ENCODE data around the gene NSUN3.
"Not testable (repeated sequence)": the region's sequence is repeated elsewhere in the genome, so short reads cannot be mapped to it uniquely, and the experiment has no call there.

NSUN3 gene

GRCh38 chr3:94070341-94070911 lies 7.6 kb downstream of the NSUN3 start:
- peaks cover 12% of the 10 kb centered on the region for H3K36me3 ChIP-seq (ENCODE audit: insufficient read depth, low read length)
- no peaks in the 10 kb centered on the region for H3K27me3 ChIP-seq (ENCODE audit: control insufficient read depth in 1 of 2, insufficient read depth in 2 of 2, low read length in 2 of 2)
- no peak overlapping the region for H3K27ac ChIP-seq (ENCODE audit: low read depth, low read length)
- no peak overlapping the region for H3K9ac ChIP-seq (ENCODE audit: low read length)
- peaks cover 5% of the 10 kb centered on the region for H3K4me1 ChIP-seq (ENCODE audit: insufficient read depth, low read length)
- H3K9me3 ChIP-seq (ENCODE audit: low read length) = no peaks in the 10 kb centered on the region
- H3K4me3 ChIP-seq (ENCODE audit: low read depth in 1 of 2, low read length in 2 of 2) = no peak overlapping the region

- Histone ChIP-seq H3K36me3 (ENCODE audit: insufficient read depth, low read length) (peaks cover 16% of the 10 kb centered on the region), H3K9me3 (ENCODE audit: low read length) (no peaks in the 10 kb centered on the region), H3K27me3 (ENCODE audit: control insufficient read depth in 1 of 2, insufficient read depth in 2 of 2, low read length in 2 of 2) (no peaks in the 10 kb centered on the region), H3K4me3 (ENCODE audit: low read depth in 1 of 2, low read length in 2 of 2) (no peak overlapping the region), H3K4me1 (ENCODE audit: insufficient read depth, low read length) (peaks cover 5% of the 10 kb centered on the region), H3K9ac (ENCODE audit: low read length) (no peak overlapping the region), H3K27ac (ENCODE audit: low read depth, low read length) (no peak overlapping the region)
Observed at GRCh38 chr3:94071713-94072284, 8.9 kb downstream of the NSUN3 start.

- Histone ChIP-seq H3K27me3 (ENCODE audit: control insufficient read depth in 1 of 2, insufficient read depth in 2 of 2, low read length in 2 of 2) (no peaks in the 10 kb centered on the region), H3K9me3 (ENCODE audit: low read length) (no peaks in the 10 kb centered on the region), H3K4me3 (ENCODE audit: low read depth in 1 of 2, low read length in 2 of 2) (no peak overlapping the region), H3K9ac (ENCODE audit: low read length) (no peak overlapping the region), H3K27ac (ENCODE audit: low read depth, low read length) (no peak overlapping the region), H3K36me3 (ENCODE audit: insufficient read depth, low read length) (peaks cover 13% of the 10 kb centered on the region), H3K4me1 (ENCODE audit: insufficient read depth, low read length) (no peaks in the 10 kb centered on the region)
Observed at GRCh38 chr3:94076055-94076454, 13.2 kb downstream of the NSUN3 start.

GRCh38 chr3:94080552-94080951 lies 17.7 kb downstream of the NSUN3 start:
- not testable (repeated sequence) for H3K9me3 ChIP-seq (ENCODE audit: low read length); H3K36me3 ChIP-seq (ENCODE audit: insufficient read depth, low read length); H3K9ac ChIP-seq (ENCODE audit: low read length); H3K27ac ChIP-seq (ENCODE audit: low read depth, low read length); H3K4me3 ChIP-seq (ENCODE audit: low read depth in 1 of 2, low read length in 2 of 2); H3K27me3 ChIP-seq (ENCODE audit: control insufficient read depth in 1 of 2, insufficient read depth in 2 of 2, low read length in 2 of 2); H3K4me1 ChIP-seq (ENCODE audit: insufficient read depth, low read length)

GRCh38 chr3:94081884-94082283 lies 19.0 kb downstream of the NSUN3 start:
- Histone ChIP-seq H3K9ac (ENCODE audit: low read length) (no peak overlapping the region), H3K27ac (ENCODE audit: low read depth, low read length) (no peak overlapping the region), H3K9me3 (ENCODE audit: low read length) (no peaks in the 10 kb centered on the region), H3K36me3 (ENCODE audit: insufficient read depth, low read length) (no peaks in the 10 kb centered on the region), H3K4me1 (ENCODE audit: insufficient read depth, low read length) (no peaks in the 10 kb centered on the region), H3K4me3 (ENCODE audit: low read depth in 1 of 2, low read length in 2 of 2) (no peak overlapping the region), H3K27me3 (ENCODE audit: control insufficient read depth in 1 of 2, insufficient read depth in 2 of 2, low read length in 2 of 2) (no peaks in the 10 kb centered on the region)

GRCh38 chr3:94082391-94082937 lies 19.6 kb downstream of the NSUN3 start:
- Histone ChIP-seq H3K27me3 (ENCODE audit: control insufficient read depth in 1 of 2, insufficient read depth in 2 of 2, low read length in 2 of 2) (no peaks in the 10 kb centered on the region), H3K27ac (ENCODE audit: low read depth, low read length) (no peak overlapping the region), H3K9me3 (ENCODE audit: low read length) (no peaks in the 10 kb centered on the region), H3K4me3 (ENCODE audit: low read depth in 1 of 2, low read length in 2 of 2) (no peak overlapping the region), H3K36me3 (ENCODE audit: insufficient read depth, low read length) (no peaks in the 10 kb centered on the region), H3K9ac (ENCODE audit: low read length) (no peak overlapping the region), H3K4me1 (ENCODE audit: insufficient read depth, low read length) (no peaks in the 10 kb centered on the region)

- no peaks in the 10 kb centered on the region for H3K27me3 ChIP-seq (ENCODE audit: control insufficient read depth in 1 of 2, insufficient read depth in 2 of 2, low read length in 2 of 2)
- no peaks in the 10 kb centered on the region for H3K36me3 ChIP-seq (ENCODE audit: insufficient read depth, low read length)
- H3K4me1 ChIP-seq (ENCODE audit: insufficient read depth, low read length) = no peaks in the 10 kb centered on the region
- no peak overlapping the region for H3K9ac ChIP-seq (ENCODE audit: low read length)
- H3K9me3 ChIP-seq (ENCODE audit: low read length) = no peaks in the 10 kb centered on the region
- no peak overlapping the region for H3K27ac ChIP-seq (ENCODE audit: low read depth, low read length)
- H3K4me3 ChIP-seq (ENCODE audit: low read depth in 1 of 2, low read length in 2 of 2) = no peak overlapping the region
Observed at GRCh38 chr3:94083261-94083660, 20.4 kb downstream of the NSUN3 start.

- H3K4me3 ChIP-seq (ENCODE audit: low read depth in 1 of 2, low read length in 2 of 2) = no peak overlapping the region
- no peaks in the 10 kb centered on the region for H3K4me1 ChIP-seq (ENCODE audit: insufficient read depth, low read length)
- peaks cover 3% of the 10 kb centered on the region for H3K36me3 ChIP-seq (ENCODE audit: insufficient read depth, low read length)
- no peak overlapping the region for H3K27ac ChIP-seq (ENCODE audit: low read depth, low read length)
- no peaks in the 10 kb centered on the region for H3K9me3 ChIP-seq (ENCODE audit: low read length)
- no peak overlapping the region for H3K9ac ChIP-seq (ENCODE audit: low read length)
- no peaks in the 10 kb centered on the region for H3K27me3 ChIP-seq (ENCODE audit: control insufficient read depth in 1 of 2, insufficient read depth in 2 of 2, low read length in 2 of 2)
Observed at GRCh38 chr3:94089126-94089525, 26.3 kb downstream of the NSUN3 start.

- Histone ChIP-seq H3K4me1 (ENCODE audit: insufficient read depth, low read length) (no peaks in the 10 kb centered on the region), H3K9ac (ENCODE audit: low read length) (no peak overlapping the region), H3K9me3 (ENCODE audit: low read length) (no peaks in the 10 kb centered on the region), H3K27ac (ENCODE audit: low read depth, low read length) (no peak overlapping the region), H3K36me3 (ENCODE audit: insufficient read depth, low read length) (peaks cover 17% of the 10 kb centered on the region), H3K4me3 (ENCODE audit: low read depth in 1 of 2, low read length in 2 of 2) (no peak overlapping the region), H3K27me3 (ENCODE audit: control insufficient read depth in 1 of 2, insufficient read depth in 2 of 2, low read length in 2 of 2) (no peaks in the 10 kb centered on the region)
Observed at GRCh38 chr3:94092086-94092485, 29.2 kb downstream of the NSUN3 start.

GRCh38 chr3:94093151-94093550 lies 30.3 kb downstream of the NSUN3 start:
- no peaks in the 10 kb centered on the region for H3K9me3 ChIP-seq (ENCODE audit: low read length)
- H3K9ac ChIP-seq (ENCODE audit: low read length) = no peak overlapping the region
- peaks cover 26% of the 10 kb centered on the region for H3K36me3 ChIP-seq (ENCODE audit: insufficient read depth, low read length)
- no peak overlapping the region for H3K27ac ChIP-seq (ENCODE audit: low read depth, low read length)
- no peak overlapping the region for H3K4me3 ChIP-seq (ENCODE audit: low read depth in 1 of 2, low read length in 2 of 2)
- no peaks in the 10 kb centered on the region for H3K4me1 ChIP-seq (ENCODE audit: insufficient read depth, low read length)
- H3K27me3 ChIP-seq (ENCODE audit: control insufficient read depth in 1 of 2, insufficient read depth in 2 of 2, low read length in 2 of 2) = no peaks in the 10 kb centered on the region

GRCh38 chr3:94095111-94095510 lies 32.2 kb downstream of the NSUN3 start:
- Histone ChIP-seq H3K4me1 (ENCODE audit: insufficient read depth, low read length) (no peaks in the 10 kb centered on the region), H3K27me3 (ENCODE audit: control insufficient read depth in 1 of 2, insufficient read depth in 2 of 2, low read length in 2 of 2) (no peaks in the 10 kb centered on the region), H3K36me3 (ENCODE audit: insufficient read depth, low read length) (peaks cover 34% of the 10 kb centered on the region), H3K9ac (ENCODE audit: low read length) (no peak overlapping the region), H3K9me3 (ENCODE audit: low read length) (no peaks in the 10 kb centered on the region), H3K4me3 (ENCODE audit: low read depth in 1 of 2, low read length in 2 of 2) (no peak overlapping the region), H3K27ac (ENCODE audit: low read depth, low read length) (no peak overlapping the region)

- H3K9ac ChIP-seq (ENCODE audit: low read length) = no peak overlapping the region
- H3K36me3 ChIP-seq (ENCODE audit: insufficient read depth, low read length) = peaks cover 34% of the 10 kb centered on the region
- H3K27ac ChIP-seq (ENCODE audit: low read depth, low read length) = no peak overlapping the region
- no peaks in the 10 kb centered on the region for H3K4me1 ChIP-seq (ENCODE audit: insufficient read depth, low read length)
- no peaks in the 10 kb centered on the region for H3K27me3 ChIP-seq (ENCODE audit: control insufficient read depth in 1 of 2, insufficient read depth in 2 of 2, low read length in 2 of 2)
- no peaks in the 10 kb centered on the region for H3K9me3 ChIP-seq (ENCODE audit: low read length)
- H3K4me3 ChIP-seq (ENCODE audit: low read depth in 1 of 2, low read length in 2 of 2) = no peak overlapping the region
Observed at GRCh38 chr3:94098452-94098851, 35.6 kb downstream of the NSUN3 start.
